ENCODE data around the gene ZNF629.

DNA sequence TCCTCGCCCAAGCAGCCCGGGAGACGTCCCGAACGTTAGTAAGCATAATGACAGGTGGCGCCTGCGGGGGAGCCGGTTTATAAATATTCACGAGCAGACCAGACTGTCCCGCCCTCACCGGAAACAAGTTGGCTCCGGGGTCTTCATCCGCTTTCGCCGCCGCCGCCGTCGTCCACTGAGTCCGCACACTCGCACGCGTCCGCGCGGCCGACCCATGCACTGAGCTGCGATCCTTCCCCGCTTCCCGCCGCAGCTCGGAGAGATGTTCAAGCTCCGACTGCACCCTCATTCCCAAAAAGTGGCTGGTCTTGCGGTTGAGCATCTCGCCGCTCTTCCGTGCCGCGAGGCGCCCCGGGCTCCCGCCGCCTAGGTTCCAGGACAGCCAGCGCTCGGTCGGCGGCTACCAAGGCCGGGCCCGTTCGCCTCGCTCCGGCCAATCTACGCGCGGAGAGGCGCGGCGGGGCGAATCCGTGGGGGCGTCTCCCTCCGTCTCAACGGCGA is 25.5 kb downstream of the ZNF629 start:
- TF ChIP-seq ZNF70 (CRISPR knock-in tag; IDR thresholded peaks at IDR 0.05) (no peak), ZFP3 (CRISPR knock-in tag; IDR thresholded peaks at IDR 0.05) (no peak), SNAI2 (CRISPR knock-in tag; IDR thresholded peaks at IDR 0.05) (no peak), PPARA (CRISPR knock-in tag; IDR thresholded peaks at IDR 0.05; ENCODE audit: borderline replicate concordance) (no peak), CSDC2 (CRISPR knock-in tag; IDR thresholded peaks at IDR 0.05) (no peak)
- TF ChIP-seq, protein P1, sequence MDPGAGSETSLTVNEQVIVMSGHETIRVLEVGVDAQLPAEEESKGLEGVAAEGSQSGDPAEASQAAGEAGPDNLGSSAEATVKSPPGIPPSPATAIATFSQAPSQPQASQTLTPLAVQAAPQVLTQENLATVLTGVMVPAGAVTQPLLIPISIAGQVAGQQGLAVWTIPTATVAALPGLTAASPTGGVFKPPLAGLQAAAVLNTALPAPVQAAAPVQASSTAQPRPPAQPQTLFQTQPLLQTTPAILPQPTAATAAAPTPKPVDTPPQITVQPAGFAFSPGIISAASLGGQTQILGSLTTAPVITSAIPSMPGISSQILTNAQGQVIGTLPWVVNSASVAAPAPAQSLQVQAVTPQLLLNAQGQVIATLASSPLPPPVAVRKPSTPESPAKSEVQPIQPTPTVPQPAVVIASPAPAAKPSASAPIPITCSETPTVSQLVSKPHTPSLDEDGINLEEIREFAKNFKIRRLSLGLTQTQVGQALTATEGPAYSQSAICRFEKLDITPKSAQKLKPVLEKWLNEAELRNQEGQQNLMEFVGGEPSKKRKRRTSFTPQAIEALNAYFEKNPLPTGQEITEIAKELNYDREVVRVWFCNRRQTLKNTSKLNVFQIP (CRISPR knock-in tag; IDR thresholded peaks at IDR 0.05; ENCODE audit: borderline replicate concordance, low read depth), result no peak
